K562 (cell line): Measurements from ENCODE around the gene SLC1A4. TPM values are rescaled to one million over a fixed set of nuclear protein-coding genes. Genes with fewer than 3 reads are reported as not detected.

Experiments used
- ATAC-seq: fragments of 200-7000 bp; cut with Tn5 transposase; 3 replicates; pipeline ENCODE4 v1.9.1; 2020; ENCODE audit warnings: moderate library complexity
- BruUV-seq: library from RNA; stranded (reverse); fragments of 400-500 nt; replicated peaks from 2 replicates; lab custom pipeline; 2021; lab: Mats Ljungman, UMichigan
- CTCF ChIA-PET: fragments of 300-600 bp; formaldehyde crosslinking; extraction: SDS; loops from one replicate; lab custom pipeline; 2021; ENCODE audit warnings: low intra/inter-chr PET ratio; lab: Yijun Ruan, JAX
- POLR2A ChIA-PET: fragments of 300-600, 350-650 bp; sonication (Branson Sonifier 250); formaldehyde crosslinking; extraction: SDS; loops from one replicate; lab custom pipeline; 2021; ENCODE audit warnings: antibody characterized with exemption, inconsistent platforms; lab: Yijun Ruan, JAX
- DNase-seq, 4 experiments: peaks; one replicate each; pipeline versions ENCODE4 v3.0.0 to v3.0.0-alpha.2; 2011 to 2018; ENCODE audit warnings: low spot score in 3 of 4, mixed read lengths in 3 of 4; ENCODE audit errors: extremely low read depth in 1 of 4
- FAIRE-seq: peaks from 2 replicates; lab custom pipeline; 2011; peaks lifted over from hg19 to GRCh38; lab: Jason Lieb, UNC
- H2AFZ ChIP-seq: 2 replicates; pipeline ENCODE4 v1.6.0; 2011; ENCODE audit warnings: low read depth, low read length, control low read depth, inconsistent platforms
- H3K27ac ChIP-seq: fragments of 200-600 bp; 3 replicates; pipeline ENCODE4 v1.8.0; 2011; ENCODE audit warnings: low read depth, mild to moderate bottlenecking, control low read depth, inconsistent platforms, low read length, moderate library complexity, mixed read lengths; ENCODE audit errors: extremely low read depth
- H3K27me3 ChIP-seq, 2 experiments: fragments of 300-600 bp in 1 of 2; 2 replicates in 1 of 2; 3 replicates in 1 of 2; pipeline versions ENCODE4 v1.6.0 to v1.8.0; 2011; ENCODE audit warnings: inconsistent platforms in 2 of 2, low read length in 2 of 2, mild to moderate bottlenecking in 1 of 2, mixed read lengths in 1 of 2, moderate library complexity in 1 of 2; ENCODE audit not compliant: control insufficient read depth in 2 of 2, insufficient read depth in 2 of 2
- H3K36me3 ChIP-seq: fragments of 300-600 bp; 3 replicates; pipeline ENCODE4 v1.8.0; 2011; ENCODE audit warnings: mild to moderate bottlenecking, low read length, inconsistent platforms; ENCODE audit not compliant: control insufficient read depth, insufficient read depth
- H3K4me1 ChIP-seq, 2 experiments: fragments of 200-600 bp in 1 of 2; replicated peaks in 1 of 2; 2 replicates in 1 of 2; 3 replicates in 1 of 2; pipeline versions ENCODE4 v1.5.1 to v1.8.0; 2011; ENCODE audit warnings: inconsistent platforms in 2 of 2, low read length in 2 of 2, mild to moderate bottlenecking in 1 of 2, mixed read lengths in 1 of 2, moderate library complexity in 1 of 2; ENCODE audit not compliant: control insufficient read depth in 2 of 2, insufficient read depth in 2 of 2
- H3K4me2 ChIP-seq: 2 replicates; pipeline ENCODE4 v1.6.1; 2011; ENCODE audit warnings: low read length, control low read depth, inconsistent platforms, mixed read lengths; ENCODE audit not compliant: insufficient read depth
- H3K4me3 ChIP-seq: fragments of 200-600 bp; sonication (generic), shearing (Covaris generic); 2 replicates; pipeline ENCODE4 v1.5.1; 2016; ENCODE audit warnings: control low read depth, inconsistent platforms
- H3K79me2 ChIP-seq: fragments of 200-600 bp; 3 replicates; pipeline ENCODE4 v1.8.0; 2011; ENCODE audit warnings: low read length, inconsistent platforms; ENCODE audit not compliant: control insufficient read depth, insufficient read depth
- H3K9ac ChIP-seq, 2 experiments: 2 replicates each; pipeline versions ENCODE4 v1.6.0 to v1.6.1; 2011; ENCODE audit warnings: low read depth in 2 of 2, low read length in 2 of 2, control low read depth in 1 of 2, inconsistent platforms in 1 of 2, mild to moderate bottlenecking in 1 of 2, mixed read lengths in 1 of 2; ENCODE audit not compliant: insufficient read depth in 1 of 2
- H3K9me1 ChIP-seq: one replicate; pipeline ENCODE4 v1.6.0; 2011; ENCODE audit warnings: inconsistent platforms, mild to moderate bottlenecking, low read length, moderate library complexity; ENCODE audit not compliant: control insufficient read depth, insufficient read depth
- H3K9me3 ChIP-seq: replicated peaks from 2 replicates; pipeline ENCODE4 v1.5.1; 2011; ENCODE audit warnings: low read depth, low read length, inconsistent platforms; ENCODE audit not compliant: control insufficient read depth, insufficient read depth
- H4K20me1 ChIP-seq: replicated peaks from 2 replicates; pipeline ENCODE4 v1.6.1; 2011; ENCODE audit warnings: low read length, inconsistent platforms, mixed read lengths; ENCODE audit not compliant: control insufficient read depth, insufficient read depth
- E2F6 ChIP-seq, 2 experiments: IDR thresholded peaks; 2 replicates each; pipeline ENCODE4 v1.6.1; 2011; ENCODE audit warnings: borderline replicate concordance in 1 of 2, control low read depth in 1 of 2, low read depth in 1 of 2, low read length in 1 of 2, mild to moderate bottlenecking in 1 of 2, mixed read lengths in 1 of 2, moderate library complexity in 1 of 2; ENCODE audit not compliant: insufficient read depth in 1 of 2, insufficient read length in 1 of 2, poor library complexity in 1 of 2, severe bottlenecking in 1 of 2; ENCODE audit errors: extremely low read depth in 1 of 2
- TFE3 ChIP-seq: fragments of 450-650 bp; formaldehyde crosslinking; IDR thresholded peaks from 2 replicates; pipeline ENCODE4 v1.4.0; 2020; ENCODE audit warnings: mild to moderate bottlenecking, mixed read lengths
- WGBS: fragments of 100-300 bp; shearing (Covaris generic); methylation state at CpG from one replicate; pipeline ENCODE4 v1.1.6; 2016; ENCODE audit warnings: low coverage, mixed read lengths; ENCODE audit not compliant: insufficient coverage; ENCODE audit errors: missing lambda C conversion rate; 5-methylcytosine and 5-hydroxymethylcytosine counted together
- in situ Hi-C: fragments of 300-500 bp; cut with MboI; formaldehyde crosslinking; loops from 4 replicates; pipeline ENCODE4 v1.15.0; 2018; ENCODE audit warnings: inconsistent platforms, mixed read lengths
- intact Hi-C: fragments of 100-400 bp; cut with micrococcal nuclease; formaldehyde crosslinking; loops from 2 replicates; pipeline ENCODE4 v1.14.2; 2022
- polyA plus RNA-seq, 8 experiments: library from polyadenylated mRNA; depleted of rRNA in 4 of 8; stranded (reverse) in 5 of 8; unstranded in 3 of 8; fragments of >200 nt; fragmentation: Nextera tagmentation in 2 of 8; fragmentation: Illumina TruSeq in 1 of 8; extraction: Ambion mirVana in 2 of 8; extraction: Trizol in 1 of 8; gene quantifications; 2 replicates each; pipeline versions ENCODE4 v1.2.1 to v1.2.3, GENCODE V29; 2011 to 2014; ENCODE audit warnings: inconsistent platforms in 1 of 8, missing spikeins in 1 of 8
- total RNA-seq, 7 experiments: library from RNA; depleted of rRNA in 6 of 7; stranded (reverse); fragments of >200 nt in 6 of 7; fragmentation: Illumina TruSeq in 2 of 7; extraction: Trizol in 2 of 7; gene quantifications; 2 replicates each; pipeline versions ENCODE4 v1.2.1 to v1.2.3, GENCODE V29; 2011 to 2021; ENCODE audit warnings: low replicate concordance in 1 of 7

The SLC1A4 gene
- total and polyA plus RNA-seq, 9 of the 15 experiments (the other 6 are each of a cell fraction or from before 2014, with no cell fraction given), result 4.4 to 24.0 (median 10.9) TPM

- no peak for FAIRE-seq
- WGBS, result 42% methylated on average over 13 of the region's 13 CpGs
- Histone ChIP-seq H2AFZ (0 out of 2 replicates have a peak overlapping the region, but pooled peaks have one; percentile 35), H3K36me3 (no peaks in the 10 kb centered on the region; the same call in 2 of the 3 replicates)
- no peak for ATAC-seq
- TF ChIP-seq E2F6 (IDR thresholded peaks at IDR 0.05; ENCODE audit: borderline replicate concordance in 1 of 2, extremely low read depth in 1 of 2, insufficient read depth in 1 of 2, insufficient read length in 1 of 2, low read depth in 1 of 2, low read length in 1 of 2, poor library complexity in 1 of 2, severe bottlenecking in 1 of 2) (no peak), TFE3 (CRISPR knock-in tag) (peak; percentile 29)
- TF ChIP-seq, all 486 proteins: peak for 1
- Histone ChIP-seq H3K27ac (no peak overlapping the region), H3K4me3 (no peak overlapping the region), H3K9me3 (no peaks in the 10 kb centered on the region), H3K9ac (peak overlapping the region in 1 of 2 experiments; percentile 67; a peak in 1 of 4 replicates), H3K27me3 (no peaks in the 10 kb centered on the region), H3K4me1 (peaks cover 3 to 5% of the 10 kb centered on the region in 2 experiments; a peak in 1 of 5 replicates), H3K4me2 (no peak overlapping the region), H3K79me2 (no peaks in the 10 kb centered on the region), H3K9me1 (no peaks in the 10 kb centered on the region), H4K20me1 (no peaks in the 10 kb centered on the region)
- CTCF ChIA-PET, result interaction anchor here (1.1 to 1.8 kb wide), 2 partner anchors 54 to 114 kb away, joined by 3 to 28 read pairs; no protein-coding TSS in a partner anchor
- BruUV-seq, result no TSS peak
- no peak for DNase-seq
- in situ Hi-C loops (no loop called here), intact Hi-C loops (loop anchor here (2.0 kb wide), 2 partner anchors 53 to 115 kb away; no protein-coding TSS in a partner anchor)
- POLR2A ChIA-PET, result interaction anchor here (0.7 to 1.3 kb wide), 5 partner anchors 8 to 40 kb away, joined by 3 to 6 read pairs (median 4); no protein-coding TSS in a partner anchor
Measured at GRCh38 chr2:65032019-65032975, 43.1 kb downstream of the SLC1A4 start.
